Loucy (cell line): ENCODE results near the gene GFRA1.
A peak's percentile ranks its signal among the peaks of the same experiment; 100 is the strongest.

Source experiments
- H2AFZ ChIP-seq: fragments of 200-600 bp; sonication (generic); 2 replicates; pipeline ENCODE4 v1.6.0; 2016; ENCODE audit warnings: antibody characterized with exemption, mild to moderate bottlenecking, low read length, moderate library complexity
- H3F3A ChIP-seq: fragments of 200-600 bp; 2 replicates; pipeline ENCODE4 v1.6.0; 2016; ENCODE audit warnings: antibody characterized with exemption, low read depth, mild to moderate bottlenecking
- H3K27me3 ChIP-seq: fragments of 200-600 bp; sonication (generic); 2 replicates; pipeline ENCODE4 v1.6.1; 2014; ENCODE audit warnings: low read length, mild to moderate bottlenecking; ENCODE audit not compliant: insufficient read depth, poor library complexity, severe bottlenecking
- H3K36me3 ChIP-seq: fragments of 200-600 bp; sonication (generic); 2 replicates; pipeline ENCODE4 v1.6.1; 2016; ENCODE audit warnings: low read length; ENCODE audit not compliant: insufficient read depth
- H3K4me1 ChIP-seq: fragments of 200-600 bp; sonication (generic); 2 replicates; pipeline ENCODE4 v1.5.1; 2014; ENCODE audit warnings: low read length, mild to moderate bottlenecking; ENCODE audit not compliant: insufficient read depth, poor library complexity, severe bottlenecking
- H3K4me2 ChIP-seq: fragments of 200-600 bp; sonication (generic); 2 replicates; pipeline ENCODE4 v1.6.0; 2014; ENCODE audit warnings: antibody characterized with exemption, low read length, low read depth, mild to moderate bottlenecking; ENCODE audit not compliant: poor library complexity, severe bottlenecking
- H3K4me3 ChIP-seq: fragments of 200-600 bp; sonication (generic); 2 replicates; pipeline ENCODE4 v1.5.1; 2014; ENCODE audit warnings: low read length, mild to moderate bottlenecking, mixed read lengths; ENCODE audit not compliant: poor library complexity, severe bottlenecking
- H3K79me2 ChIP-seq: fragments of 200-600 bp; sonication (generic); 2 replicates; pipeline ENCODE4 v1.6.1; 2014; ENCODE audit warnings: low read length; ENCODE audit not compliant: insufficient read depth
- H3K9ac ChIP-seq: fragments of 200-600 bp; sonication (generic); 2 replicates; pipeline ENCODE4 v1.6.0; 2014; ENCODE audit warnings: mild to moderate bottlenecking, low read depth, low read length, moderate library complexity; ENCODE audit not compliant: poor library complexity, severe bottlenecking
- H3K9me2 ChIP-seq: fragments of 200-600 bp; sonication (generic); replicated peaks from 2 replicates; pipeline ENCODE4 v1.6.1; 2016; ENCODE audit warnings: low read depth, low read length, mixed read lengths
- H3K9me3 ChIP-seq: fragments of 200-600 bp; sonication (generic); 2 replicates; pipeline ENCODE4 v1.6.1; 2014; ENCODE audit warnings: mild to moderate bottlenecking, antibody characterized with exemption, low read length, low read depth; ENCODE audit not compliant: insufficient read depth
- H4K20me1 ChIP-seq: fragments of 200-600 bp; sonication (generic); 2 replicates; pipeline ENCODE4 v1.6.0; 2014; ENCODE audit warnings: antibody characterized with exemption, low read length, mild to moderate bottlenecking; ENCODE audit not compliant: insufficient read depth, poor library complexity, severe bottlenecking
- EZH2phosphoT487 ChIP-seq: fragments of 200-600 bp; IDR thresholded peaks from 2 replicates; pipeline ENCODE4 v1.6.1; 2018; ENCODE audit warnings: antibody characterized with exemption, mild to moderate bottlenecking, moderate library complexity, borderline replicate concordance
- TF ChIP-seq, protein P1 (sequence below): fragments of 200-600 bp; sonication (generic); conservative IDR thresholded peaks from 2 replicates; pipeline ENCODE4 v1.5.1; 2014; ENCODE audit warnings: mild to moderate bottlenecking, antibody characterized with exemption, low read length

The GFRA1 gene

DNA sequence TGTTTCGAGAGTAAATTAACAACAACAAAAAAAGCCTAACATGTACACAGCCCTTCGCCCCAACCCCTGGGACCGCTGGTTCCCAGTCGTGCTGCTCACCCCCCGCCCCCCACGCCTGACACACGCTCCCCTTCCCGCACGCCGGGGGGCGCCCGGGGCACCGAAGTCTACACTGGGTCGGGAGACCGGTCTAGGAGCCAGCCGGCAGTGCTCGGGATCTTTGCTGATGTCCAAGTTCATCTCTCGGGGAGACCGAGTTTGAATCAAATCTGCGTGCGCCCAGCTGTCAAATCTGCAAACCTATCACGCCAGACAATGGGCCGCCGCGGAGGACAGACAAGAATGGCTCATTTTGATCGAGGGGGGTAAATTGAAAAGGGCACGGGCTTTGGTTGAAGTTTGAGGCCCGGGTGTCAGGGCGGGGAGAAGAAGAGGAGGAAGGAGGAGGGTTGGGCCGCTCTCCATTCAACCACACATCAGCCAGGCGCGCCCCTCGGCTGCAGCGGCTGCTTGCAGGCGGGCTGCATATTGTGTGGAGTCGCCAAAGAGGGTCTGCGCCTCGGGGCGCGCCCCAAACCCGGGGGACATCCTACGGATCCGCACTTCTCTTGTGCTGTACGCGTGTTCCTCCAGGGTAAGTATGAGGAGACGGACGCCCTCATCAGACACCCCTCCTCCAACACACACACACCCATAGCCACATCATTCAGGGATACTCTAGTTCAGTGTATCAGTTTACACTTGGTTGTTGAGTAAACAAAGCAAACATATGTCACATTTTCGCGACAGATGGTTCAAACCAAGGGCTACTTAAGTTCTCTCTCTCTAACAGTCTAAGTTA, 1.3 kb upstream of the GFRA1 start:
- peak overlapping the region; percentile 65 for H3K4me2 ChIP-seq
- peaks cover 4% of the 10 kb centered on the region for H3K4me1 ChIP-seq
- TF ChIP-seq, protein P1, sequence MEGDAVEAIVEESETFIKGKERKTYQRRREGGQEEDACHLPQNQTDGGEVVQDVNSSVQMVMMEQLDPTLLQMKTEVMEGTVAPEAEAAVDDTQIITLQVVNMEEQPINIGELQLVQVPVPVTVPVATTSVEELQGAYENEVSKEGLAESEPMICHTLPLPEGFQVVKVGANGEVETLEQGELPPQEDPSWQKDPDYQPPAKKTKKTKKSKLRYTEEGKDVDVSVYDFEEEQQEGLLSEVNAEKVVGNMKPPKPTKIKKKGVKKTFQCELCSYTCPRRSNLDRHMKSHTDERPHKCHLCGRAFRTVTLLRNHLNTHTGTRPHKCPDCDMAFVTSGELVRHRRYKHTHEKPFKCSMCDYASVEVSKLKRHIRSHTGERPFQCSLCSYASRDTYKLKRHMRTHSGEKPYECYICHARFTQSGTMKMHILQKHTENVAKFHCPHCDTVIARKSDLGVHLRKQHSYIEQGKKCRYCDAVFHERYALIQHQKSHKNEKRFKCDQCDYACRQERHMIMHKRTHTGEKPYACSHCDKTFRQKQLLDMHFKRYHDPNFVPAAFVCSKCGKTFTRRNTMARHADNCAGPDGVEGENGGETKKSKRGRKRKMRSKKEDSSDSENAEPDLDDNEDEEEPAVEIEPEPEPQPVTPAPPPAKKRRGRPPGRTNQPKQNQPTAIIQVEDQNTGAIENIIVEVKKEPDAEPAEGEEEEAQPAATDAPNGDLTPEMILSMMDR: no peak; the same call in 1 of the 2 replicates
- TF ChIP-seq EZH2phosphoT487: no peak
- peak overlapping the region; percentile 76 for H3K9ac ChIP-seq
- H3K36me3 ChIP-seq: no peaks in the 10 kb centered on the region
- no peaks in the 10 kb centered on the region for H4K20me1 ChIP-seq
- no peaks in the 10 kb centered on the region for H3K9me3 ChIP-seq
- peak overlapping the region; percentile 84 for H2AFZ ChIP-seq
- H3K9me2 ChIP-seq: no peaks in the 10 kb centered on the region
- peak overlapping the region; percentile 83 for H3K4me3 ChIP-seq
- H3F3A ChIP-seq: peaks cover 4% of the 10 kb centered on the region; the same call in 1 of the 2 replicates
- H3K27me3 ChIP-seq: no peaks in the 10 kb centered on the region
- peaks cover 34% of the 10 kb centered on the region; the same call in 1 of the 2 replicates for H3K79me2 ChIP-seq

DNA sequence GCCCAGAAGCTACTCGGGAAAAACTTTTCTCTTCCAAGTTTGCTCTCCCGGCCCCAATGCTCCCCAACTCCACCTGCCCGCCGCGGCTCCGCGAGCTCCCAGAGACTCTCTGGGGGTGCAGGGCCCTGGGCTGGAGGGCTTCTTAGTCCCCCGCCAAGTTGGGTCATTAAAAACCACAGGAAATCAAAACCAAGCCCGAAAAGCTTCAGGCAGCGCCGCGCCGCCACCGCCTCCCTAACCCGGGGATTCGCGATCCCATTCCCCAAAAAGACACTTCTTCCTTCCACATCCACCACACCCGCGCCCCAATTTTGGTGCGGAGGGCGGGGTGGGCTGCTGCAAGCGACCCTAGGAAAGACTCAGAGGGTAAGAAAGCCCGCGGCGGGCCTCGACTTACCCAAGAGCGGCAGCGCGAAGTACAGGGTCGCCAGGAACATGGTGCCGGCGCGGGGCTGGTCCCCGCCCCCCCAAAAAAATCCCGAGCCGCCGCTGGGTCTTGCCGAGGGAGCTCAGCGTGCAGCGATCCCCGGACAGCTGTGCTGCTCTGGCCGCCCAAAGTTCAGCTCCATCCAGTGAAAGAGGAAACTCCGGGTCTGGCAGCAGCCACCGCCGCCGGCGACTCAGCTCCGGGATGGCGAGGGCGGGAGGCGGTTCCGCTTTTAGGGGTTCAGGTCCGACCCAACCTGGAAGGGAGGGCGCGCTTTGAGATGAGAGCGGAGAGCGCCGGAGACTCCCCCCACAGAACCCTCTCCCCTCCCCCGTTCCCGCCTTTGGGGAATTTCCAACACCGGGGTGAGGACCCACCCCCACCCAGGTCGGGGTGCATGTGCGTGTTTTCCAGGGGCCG, 1.2 kb downstream of the GFRA1 start:
- peaks cover 22% of the 10 kb centered on the region for H3K4me1 ChIP-seq
- no peaks in the 10 kb centered on the region for H3K9me2 ChIP-seq
- no peaks in the 10 kb centered on the region for H3K9me3 ChIP-seq
- no peaks in the 10 kb centered on the region for H4K20me1 ChIP-seq
- H3K9ac ChIP-seq: peak overlapping the region; percentile 76
- H3K4me2 ChIP-seq: peak overlapping the region; percentile 65
- H3K36me3 ChIP-seq: no peaks in the 10 kb centered on the region
- H3K27me3 ChIP-seq: no peaks in the 10 kb centered on the region
- TF ChIP-seq, protein P1: no peak
- no peak for TF ChIP-seq EZH2phosphoT487
- H3K79me2 ChIP-seq: peaks cover 56% of the 10 kb centered on the region
- peak overlapping the region; percentile 38 for H2AFZ ChIP-seq
- H3F3A ChIP-seq: peaks cover 9% of the 10 kb centered on the region; the same call in 1 of the 2 replicates
- peak overlapping the region; percentile 83 for H3K4me3 ChIP-seq

DNA sequence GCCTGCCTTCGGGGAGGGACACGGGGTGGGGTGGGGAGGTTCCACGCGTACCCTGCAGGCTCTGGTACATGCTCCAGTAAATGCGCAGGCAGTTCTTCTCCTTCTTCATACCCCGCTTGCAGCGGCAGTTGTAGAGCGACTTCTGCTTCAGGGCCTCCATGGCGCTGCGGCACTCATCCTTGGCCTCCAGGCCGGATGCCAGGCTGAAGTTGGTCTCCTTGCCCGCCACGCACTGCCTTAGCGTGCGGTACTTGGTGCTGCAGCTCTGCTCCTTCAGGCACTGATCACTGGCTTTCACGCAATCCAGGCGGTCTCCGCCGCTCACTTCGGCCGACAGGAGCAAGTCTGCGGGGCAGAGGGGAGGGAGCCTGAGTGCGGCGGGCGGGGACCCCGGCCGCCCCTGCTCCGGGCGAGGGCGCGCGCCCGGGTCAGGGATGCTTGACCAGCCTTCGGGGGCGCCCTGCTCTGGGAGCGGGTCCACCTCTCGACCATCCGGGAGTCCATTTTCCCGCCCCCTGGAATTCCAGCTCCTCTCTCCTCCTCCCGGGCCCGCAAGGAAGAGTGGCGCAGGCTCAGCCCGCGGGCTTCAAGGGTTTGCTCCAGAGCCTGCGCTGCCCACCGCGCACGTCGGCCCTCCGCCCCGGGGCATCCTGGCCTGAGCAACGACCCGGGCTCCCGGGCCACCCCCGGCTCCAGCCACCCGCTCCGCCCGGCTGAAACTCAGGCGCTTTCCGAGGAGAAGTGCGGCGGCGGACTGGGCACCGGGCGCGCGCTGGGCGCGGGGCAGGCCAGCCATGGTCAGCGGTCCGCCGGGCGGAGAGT, 2.0 kb downstream of the GFRA1 start:
- Histone ChIP-seq H3K4me3 (peak overlapping the region; percentile 83), H3K9ac (peak overlapping the region; percentile 76), H3F3A (peaks cover 9% of the 10 kb centered on the region; the same call in 1 of the 2 replicates), H3K36me3 (no peaks in the 10 kb centered on the region), H3K4me1 (peaks cover 29% of the 10 kb centered on the region), H3K9me2 (no peaks in the 10 kb centered on the region), H3K79me2 (peaks cover 64% of the 10 kb centered on the region), H3K9me3 (no peaks in the 10 kb centered on the region), H3K4me2 (peak overlapping the region; percentile 65), H4K20me1 (no peaks in the 10 kb centered on the region), H2AFZ (no peak overlapping the region), H3K27me3 (no peaks in the 10 kb centered on the region)
- TF ChIP-seq, protein P1: no peak
- no peak for TF ChIP-seq EZH2phosphoT487
